Ovary (tissue), 9 donors: ENCODE measurements around the gene ZNF445. TPM values are rescaled to one million over a fixed set of nuclear protein-coding genes. Genes with fewer than 3 reads are reported as not detected.
"Not testable (repeated sequence)": the region's sequence is repeated elsewhere in the genome, so short reads cannot be mapped to it uniquely, and the experiment has no call there.

Source experiments
- DNase-seq, 5 donors: peaks; one replicate each; pipeline ENCODE4 v3.0.0-alpha.2; 2019 to 2020
- H3K27ac ChIP-seq, 2 donors: fragments of 200-600 bp; one replicate each; pipeline versions ENCODE4 v1.5.1 to v1.8.0; 2019 to 2022
- H3K27me3 ChIP-seq: fragments of 200-600 bp; one replicate; pipeline ENCODE4 v1.8.0; 2022
- H3K36me3 ChIP-seq: fragments of 200-600 bp; sonication (generic); one replicate; pipeline ENCODE4 v1.5.1; 2019
- H3K4me1 ChIP-seq: one replicate; pipeline ENCODE4 v1.8.1; 2013; ENCODE audit warnings: mild to moderate bottlenecking, moderate library complexity; ENCODE audit not compliant: insufficient read depth
- H3K4me3 ChIP-seq: fragments of 200-600 bp; sonication (generic); one replicate; pipeline ENCODE4 v1.5.1; 2017
- H3K9me3 ChIP-seq, 2 donors: fragments of 200-600 bp in 1 of 2; sonication (generic) in 1 of 2; one replicate each; pipeline versions ENCODE4 v1.5.1 to v1.8.1; 2013 to 2019; ENCODE audit warnings: mild to moderate bottlenecking in 1 of 2, moderate library complexity in 1 of 2
- EP300 ChIP-seq: sonication (generic); formaldehyde crosslinking; IDR thresholded peaks from one replicate; pipeline ENCODE4 v1.6.1; 2017; ENCODE audit warnings: antibody characterized with exemption
- POLR2A ChIP-seq: fragments of 450-650 bp; IDR thresholded peaks from one replicate; pipeline ENCODE4 v1.6.1; 2017; ENCODE audit warnings: antibody characterized with exemption, mild to moderate bottlenecking, moderate library complexity
- WGBS, 3 donors: extraction: QIAGEN DNeasy Blood & Tissue Kit in 1 of 3; methylation state at CpG; one replicate each; pipeline versions ENCODE4 v1.1.5 to v1.1.7; 2013 to 2017; 5-methylcytosine and 5-hydroxymethylcytosine counted together
- intact Hi-C, 4 donors: fragments of 100-400 bp; cut with DNase I; formaldehyde crosslinking; loops; one replicate each; pipeline versions ENCODE4 v1.11.0 to v1.15.1; 2022 to 2023
- polyA plus RNA-seq, 2 donors: library from polyadenylated mRNA; stranded (reverse); fragments of 200-250 nt in 1 of 2; fragments of 350-450 nt in 1 of 2; fragmentation: Illumina TruSeq in 1 of 2; extraction: RNeasy Lipid Tissue Mini Kit (QIAGEN cat#74804) in 1 of 2; gene quantifications; one replicate each; pipeline ENCODE4 v1.2.3, GENCODE V29; 2013 to 2014
- total RNA-seq, 7 donors: library from RNA; depleted of rRNA in 2 of 7; stranded (reverse); fragments of >200 nt in 2 of 7; fragmentation: NEBNext Ultra II Directional in 3 of 7; extraction: Animal tissue kit (Norgen Biotek cat#: 25700) in 3 of 7; gene quantifications; one replicate each; pipeline versions ENCODE4 v1.1.0 to v1.2.4, GENCODE V29; 2016 to 2023
- TF ChIP-seq, protein P1 (sequence below), 3 donors: fragments of 450-650 bp in 2 of 3; fragments of 200-600 bp in 1 of 3; IDR thresholded peaks; one replicate each; pipeline versions ENCODE4 v1.5.1 to v1.8.0; 2016 to 2022; ENCODE audit warnings: antibody characterized with exemption in 3 of 3, mild to moderate bottlenecking in 1 of 3
- donor health status: DM: no; HTN: no; CAD: no; lungs with moderate emphysema.
- donor health status: DM: no; HTN: no; CAD: no.
- donor health status: Bipolar disorder and iron deficiency.
- donor health status: DM: yes; HTN: yes; CAD: no.
- donor health status: DM: no; HTN: no; CAD: no.
- donor health status: DM: yes; HTN: yes; CAD: no.

Gene ZNF445
- total and polyA plus RNA-seq, 9 donors = 5.2 to 30.3 (median 25.2) TPM

DNA sequence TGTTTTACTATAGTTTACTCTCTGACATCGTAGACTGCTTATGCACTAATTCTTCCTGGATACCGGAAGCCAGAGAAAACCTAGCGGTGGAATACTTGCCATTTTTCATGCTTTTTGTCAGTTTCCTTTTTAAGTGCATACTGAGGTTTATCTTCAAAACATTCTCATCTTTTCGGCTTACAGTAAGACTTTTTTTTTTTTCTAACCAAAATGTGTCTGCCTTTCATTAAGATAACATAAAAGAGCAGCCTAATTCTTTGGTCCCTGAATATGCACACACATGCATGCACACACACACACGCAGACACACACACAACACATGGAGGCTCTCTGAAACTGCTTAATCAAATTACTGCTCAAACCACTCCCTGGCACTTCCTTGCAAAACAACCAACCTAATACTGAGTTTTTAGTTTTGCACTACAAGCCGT lies 1.3 kb downstream of the ZNF445 start:
- 4 to 7% (median 7%) methylated on average over 6 of the region's 6 CpGs for WGBS, 3 donors
- H3K4me3 ChIP-seq = no peak overlapping the region
- H3K36me3 ChIP-seq = no peaks in the 10 kb centered on the region
- no peak for DNase-seq
- intact Hi-C loops = loop anchor here in 1 of 4 donors (10.0 kb wide), 2 partner anchors 149 to 151 kb away; partner anchors contain the start of gene ZNF197
- no peak overlapping the region for H3K27ac ChIP-seq
- H3K27me3 ChIP-seq = no peaks in the 10 kb centered on the region
- TF ChIP-seq POLR2A = no peak
- TF ChIP-seq, protein P1, sequence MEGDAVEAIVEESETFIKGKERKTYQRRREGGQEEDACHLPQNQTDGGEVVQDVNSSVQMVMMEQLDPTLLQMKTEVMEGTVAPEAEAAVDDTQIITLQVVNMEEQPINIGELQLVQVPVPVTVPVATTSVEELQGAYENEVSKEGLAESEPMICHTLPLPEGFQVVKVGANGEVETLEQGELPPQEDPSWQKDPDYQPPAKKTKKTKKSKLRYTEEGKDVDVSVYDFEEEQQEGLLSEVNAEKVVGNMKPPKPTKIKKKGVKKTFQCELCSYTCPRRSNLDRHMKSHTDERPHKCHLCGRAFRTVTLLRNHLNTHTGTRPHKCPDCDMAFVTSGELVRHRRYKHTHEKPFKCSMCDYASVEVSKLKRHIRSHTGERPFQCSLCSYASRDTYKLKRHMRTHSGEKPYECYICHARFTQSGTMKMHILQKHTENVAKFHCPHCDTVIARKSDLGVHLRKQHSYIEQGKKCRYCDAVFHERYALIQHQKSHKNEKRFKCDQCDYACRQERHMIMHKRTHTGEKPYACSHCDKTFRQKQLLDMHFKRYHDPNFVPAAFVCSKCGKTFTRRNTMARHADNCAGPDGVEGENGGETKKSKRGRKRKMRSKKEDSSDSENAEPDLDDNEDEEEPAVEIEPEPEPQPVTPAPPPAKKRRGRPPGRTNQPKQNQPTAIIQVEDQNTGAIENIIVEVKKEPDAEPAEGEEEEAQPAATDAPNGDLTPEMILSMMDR (IDR thresholded peaks at IDR 0.05) = no peak
- TF ChIP-seq EP300 = no peak
- H3K4me1 ChIP-seq = peaks cover 1% of the 10 kb centered on the region
- no peaks in the 10 kb centered on the region for H3K9me3 ChIP-seq

GRCh38 chr3:44474886-44475285 lies 2.6 kb downstream of the ZNF445 start:
- WGBS, 3 donors = 95% methylated on average over 10 of the region's 10 CpGs
- not testable (repeated sequence) for H3K4me3 ChIP-seq, H3K27me3 ChIP-seq, H3K36me3 ChIP-seq, H3K4me1 ChIP-seq, H3K27ac ChIP-seq, DNase-seq, H3K9me3 ChIP-seq
- intact Hi-C loops = loop anchor here in 1 of 4 donors (10.0 kb wide), 2 partner anchors 150 kb away; partner anchors contain the start of gene ZNF197

GRCh38 chr3:44470430-44470829 lies 7.0 kb downstream of the ZNF445 start:
- intact Hi-C loops = loop anchor here in 1 of 4 donors (10.0 kb wide), 2 partner anchors 146 to 154 kb away; partner anchors contain the start of gene ZNF197
- no peaks in the 10 kb centered on the region for H3K27me3 ChIP-seq
- no peak overlapping the region for H3K27ac ChIP-seq
- TF ChIP-seq EP300 (no peak), POLR2A (no peak)
- TF ChIP-seq, protein P1 (IDR thresholded peaks at IDR 0.05) = no peak
- no peaks in the 10 kb centered on the region for H3K36me3 ChIP-seq
- no peak overlapping the region for H3K4me3 ChIP-seq
- no peaks in the 10 kb centered on the region for H3K9me3 ChIP-seq
- H3K4me1 ChIP-seq = peaks cover 2% of the 10 kb centered on the region
- 77 to 100% (median 93%) methylated on average over 1 of the region's 1 CpG for WGBS, 3 donors
- DNase-seq = no peak

DNA sequence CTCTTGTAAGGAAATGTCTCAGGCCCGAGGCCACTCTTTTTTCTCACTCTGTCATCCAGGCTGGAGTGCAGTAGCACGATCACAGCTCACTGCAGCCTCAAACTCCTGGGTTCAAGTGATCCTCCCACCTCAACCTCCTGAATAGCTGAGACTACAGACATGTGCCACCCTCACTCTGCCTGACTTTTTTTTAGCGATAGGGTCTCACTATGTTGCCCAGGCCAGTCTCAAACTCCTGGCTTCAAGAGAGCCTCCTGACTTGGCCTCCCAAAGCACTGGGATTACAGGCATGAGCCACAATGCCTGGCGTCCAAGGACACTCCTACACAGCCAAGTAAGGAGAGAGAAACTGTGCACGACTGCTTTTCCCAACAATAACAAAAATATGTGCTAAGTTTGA lies 7.6 kb downstream of the ZNF445 start:
- no peaks in the 10 kb centered on the region for H3K27me3 ChIP-seq
- TF ChIP-seq, protein P1 (IDR thresholded peaks at IDR 0.05) = no peak
- TF ChIP-seq POLR2A (no peak), EP300 (no peak)
- H3K36me3 ChIP-seq = no peaks in the 10 kb centered on the region
- intact Hi-C loops = loop anchor here in 1 of 4 donors (10.0 kb wide), 2 partner anchors 145 to 155 kb away; partner anchors contain the start of gene ZNF197
- H3K4me1 ChIP-seq = peaks cover 2% of the 10 kb centered on the region
- no peak for DNase-seq
- H3K27ac ChIP-seq = no peak overlapping the region
- 74 to 77% (median 77%) methylated on average over 5 of the region's 5 CpGs for WGBS, 3 donors
- H3K4me3 ChIP-seq = no peak overlapping the region
- no peaks in the 10 kb centered on the region for H3K9me3 ChIP-seq
